NCI-H2107 treated with DMSO at 0.1 percent for 48 hours (cell line): ENCODE measurements around the gene CAPNS2.
"Not testable (repeated sequence)": the region's sequence is repeated elsewhere in the genome, so short reads cannot be mapped to it uniquely, and the experiment has no call there.

Experiments
- DNase-seq: peaks from one replicate; lab custom pipeline; 2025; ENCODE audit not compliant: unreplicated experiment; lab: John Stamatoyannopoulos, UW

Gene CAPNS2

GRCh38 chr16:55567382-55567781 is 898 bp downstream of the CAPNS2 start:
- no peak for DNase-seq

- no peak for DNase-seq
Measured at GRCh38 chr16:55568207-55568606, 1.7 kb downstream of the CAPNS2 start.

GRCh38 chr16:55569025-55569424 is 2.5 kb downstream of the CAPNS2 start:
- no peak for DNase-seq

GRCh38 chr16:55570159-55570558 is 3.7 kb downstream of the CAPNS2 start:
- no peak for DNase-seq

GRCh38 chr16:55571191-55571897 is 4.9 kb downstream of the CAPNS2 start:
- DNase-seq = no peak

GRCh38 chr16:55572439-55572838 is 6.0 kb downstream of the CAPNS2 start:
- no peak for DNase-seq

GRCh38 chr16:55574811-55575210 is 8.3 kb downstream of the CAPNS2 start:
- DNase-seq = no peak

- DNase-seq = no peak
Measured at GRCh38 chr16:55575496-55575895, 9.0 kb downstream of the CAPNS2 start.

GRCh38 chr16:55576384-55576783 is 9.9 kb downstream of the CAPNS2 start:
- DNase-seq = no peak

GRCh38 chr16:55577887-55578286 is 11.4 kb downstream of the CAPNS2 start:
- DNase-seq = no peak

- DNase-seq = no peak
Measured at GRCh38 chr16:55585631-55586030, 19.1 kb downstream of the CAPNS2 start.

GRCh38 chr16:55588799-55589198 is 22.3 kb downstream of the CAPNS2 start:
- DNase-seq = no peak

- no peak for DNase-seq
Measured at GRCh38 chr16:55592306-55592705, 25.8 kb downstream of the CAPNS2 start.

GRCh38 chr16:55597928-55598327 is 31.4 kb downstream of the CAPNS2 start:
- DNase-seq = no peak

- no peak for DNase-seq
Measured at GRCh38 chr16:55605754-55606336, 39.4 kb downstream of the CAPNS2 start.

GRCh38 chr16:55613613-55614335 is 47.3 kb downstream of the CAPNS2 start:
- no peak for DNase-seq

- DNase-seq = no peak
Measured at GRCh38 chr16:55615071-55615470, 48.6 kb downstream of the CAPNS2 start.

- DNase-seq = not testable (repeated sequence)
Measured at GRCh38 chr16:55615670-55616069, 49.2 kb downstream of the CAPNS2 start.
